ENCODE measurements around the gene PARG. TPM values are rescaled to one million over a fixed set of nuclear protein-coding genes. Genes with fewer than 3 reads are reported as not detected.
"Not testable (repeated sequence)": the region's sequence is repeated elsewhere in the genome, so short reads cannot be mapped to it uniquely, and the experiment has no call there.

PARG gene
- polyA plus RNA-seq, 1 of the 3 experiments (the other 2 are of a cell fraction): 12.1 TPM

DNA sequence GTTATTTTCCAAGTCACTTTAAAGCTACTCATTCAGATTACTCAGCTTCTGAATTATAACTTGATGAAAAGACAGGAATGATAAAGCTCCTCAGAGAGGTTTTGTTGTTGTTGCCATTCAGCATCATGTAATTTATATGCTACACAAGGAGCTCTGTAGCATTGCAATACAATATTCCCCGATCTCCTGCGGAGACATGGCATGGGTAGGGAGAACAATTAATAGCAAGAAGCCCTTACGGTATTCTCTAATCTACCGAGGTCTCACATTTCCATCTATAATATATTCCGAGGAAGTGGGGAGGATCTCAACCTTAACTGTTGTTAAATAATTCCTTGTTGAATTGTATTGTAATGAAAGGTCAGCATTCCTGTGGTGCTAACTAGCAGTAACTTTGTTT, 81.9 kb downstream of the PARG start:
- POLR2A ChIA-PET; H3K9ac ChIP-seq; DNase-seq; H3K9me3 ChIP-seq; H3F3A ChIP-seq (replicated peaks; ENCODE audit: insufficient read depth); H2AFZ ChIP-seq (ENCODE audit: low read depth); H4K20me1 ChIP-seq (ENCODE audit: insufficient read depth); H3K36me3 ChIP-seq (replicated peaks in 1 of 2; ENCODE audit: control insufficient read depth in 1 of 2, insufficient read depth in 2 of 2, low read length in 1 of 2); H3K4me1 ChIP-seq (ENCODE audit: control insufficient read depth in 1 of 2, insufficient read depth in 2 of 2, low read depth in 1 of 2, low read length in 1 of 2); H3K4me3 ChIP-seq (ENCODE audit: low read depth in 2 of 2, low read length in 1 of 2); H3K9me2 ChIP-seq; H3K27me3 ChIP-seq (ENCODE audit: insufficient read depth); H3K79me2 ChIP-seq (ENCODE audit: insufficient read depth); CTCF ChIA-PET; H3K4me2 ChIP-seq: not testable (repeated sequence)
- H3K27ac ChIP-seq (ENCODE audit: low read depth in 2 of 2, low read length in 1 of 2): peak overlapping the region in 1 of 2 experiments; percentile 53; a peak in 2 of 4 replicates
- WGBS (ENCODE audit: low lambda C conversion rate): 92% methylated on average over 5 of the region's 5 CpGs

DNA sequence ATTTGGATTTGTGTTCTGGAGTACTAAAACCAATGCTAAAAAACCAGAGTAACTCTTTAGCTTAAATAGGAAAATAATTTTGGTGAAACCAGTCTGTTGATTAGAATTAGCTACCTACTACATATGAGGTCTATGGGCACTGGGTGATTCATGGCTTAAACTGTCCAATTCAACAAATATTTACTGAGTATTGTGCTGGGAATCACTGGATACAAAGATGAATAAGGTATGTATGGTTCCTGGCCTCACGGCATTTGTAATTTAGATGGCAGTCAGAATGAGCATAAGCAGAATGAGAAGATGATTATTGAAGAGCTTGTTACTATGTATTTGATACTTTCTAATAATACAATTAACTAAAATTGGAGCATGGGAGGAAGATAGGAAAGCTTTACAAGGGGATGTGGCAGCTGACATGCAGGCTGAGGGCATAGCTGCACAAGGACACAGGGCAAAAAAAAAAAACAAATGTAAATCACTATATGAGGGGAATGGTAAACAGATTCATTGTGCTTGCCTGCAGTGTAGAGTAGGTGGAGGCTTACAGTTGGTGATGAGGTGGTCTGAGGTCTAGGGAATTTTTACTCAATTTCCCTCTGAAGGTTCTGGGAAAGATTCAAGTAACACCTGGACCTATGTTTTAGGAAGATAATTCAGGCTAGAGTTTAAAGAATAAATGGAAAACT, 83.0 kb downstream of the PARG start:
- H3K9me2 ChIP-seq; H4K20me1 ChIP-seq (ENCODE audit: insufficient read depth); CTCF ChIA-PET; H3K4me2 ChIP-seq; H3K4me3 ChIP-seq (ENCODE audit: low read depth in 2 of 2, low read length in 1 of 2); H3K9me3 ChIP-seq; POLR2A ChIA-PET; H3K27ac ChIP-seq (ENCODE audit: low read depth in 2 of 2, low read length in 1 of 2); H2AFZ ChIP-seq (ENCODE audit: low read depth); H3K27me3 ChIP-seq (ENCODE audit: insufficient read depth); H3K4me1 ChIP-seq (ENCODE audit: control insufficient read depth in 1 of 2, insufficient read depth in 2 of 2, low read depth in 1 of 2, low read length in 1 of 2); H3K79me2 ChIP-seq (ENCODE audit: insufficient read depth); H3K36me3 ChIP-seq (replicated peaks in 1 of 2; ENCODE audit: control insufficient read depth in 1 of 2, insufficient read depth in 2 of 2, low read length in 1 of 2); H3K9ac ChIP-seq; DNase-seq; H3F3A ChIP-seq (replicated peaks; ENCODE audit: insufficient read depth): not testable (repeated sequence)
- WGBS (ENCODE audit: low lambda C conversion rate): 79% methylated on average over 1 of the region's 1 CpG

DNA sequence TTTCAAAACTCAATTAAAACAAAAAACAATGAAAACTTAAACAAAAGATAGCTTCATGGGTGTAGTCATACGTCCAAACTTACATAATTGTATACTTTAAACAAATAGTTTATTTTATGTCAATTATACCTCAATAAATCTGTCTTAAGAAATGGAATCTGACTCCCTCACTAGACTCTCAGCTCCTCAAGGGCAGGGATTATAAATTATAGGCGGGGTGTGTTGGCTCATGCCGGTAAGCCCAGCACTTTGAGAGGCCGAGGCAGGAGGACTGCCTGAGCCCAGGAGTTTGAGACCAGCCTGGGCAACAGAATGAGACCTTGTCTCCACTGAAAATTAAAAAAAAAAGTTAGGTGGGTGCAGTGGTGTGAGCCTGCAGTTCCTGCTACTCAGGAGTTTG, 92.3 kb downstream of the PARG start:
- CTCF ChIA-PET: not testable (repeated sequence)

DNA sequence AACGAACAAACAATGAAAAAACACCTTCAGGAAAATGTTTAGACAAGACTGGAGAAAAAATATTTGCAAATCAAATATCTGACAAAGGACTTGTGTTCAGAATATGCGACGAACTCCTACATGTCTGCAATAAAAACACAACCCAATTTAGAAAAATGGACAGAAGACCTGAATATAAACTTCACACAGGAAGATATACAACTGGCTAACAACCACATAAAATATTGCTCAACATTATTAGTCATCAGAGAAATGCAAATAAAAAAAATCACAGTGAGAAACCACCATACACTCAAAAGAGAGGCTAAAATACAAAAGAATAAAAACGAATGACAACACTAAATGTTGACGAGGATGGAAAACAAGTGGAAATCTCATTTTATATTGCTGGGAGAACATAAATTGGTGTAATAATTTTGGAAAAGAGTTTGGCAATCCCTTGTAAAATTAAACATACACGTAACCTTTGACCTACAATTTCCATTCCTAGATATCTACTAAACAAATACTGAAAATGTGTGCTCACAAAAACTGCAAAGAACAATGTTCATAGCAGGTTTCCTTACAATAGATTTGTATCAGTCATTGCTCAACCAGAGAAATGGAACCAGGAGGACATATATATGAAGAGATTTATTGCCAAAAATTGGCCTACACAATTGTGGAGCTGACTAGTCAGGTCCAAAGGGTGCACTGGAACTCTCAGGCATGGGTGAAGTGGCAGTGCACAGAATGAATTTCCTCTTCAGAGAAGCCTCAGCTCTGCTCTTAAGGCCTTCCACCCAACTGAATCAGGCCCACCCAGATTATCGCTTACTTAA, 96.8 kb downstream of the PARG start:
- TF ChIP-seq EZH2phosphoT487 (IDR thresholded peaks at IDR 0.05; ENCODE audit: borderline replicate concordance, low read depth): no peak
- TF ChIP-seq EP300 (IDR thresholded peaks at IDR 0.05; ENCODE audit: borderline replicate concordance in 1 of 2, low read depth in 1 of 2, low read length in 1 of 2): no peak
- TF ChIP-seq, protein P1, sequence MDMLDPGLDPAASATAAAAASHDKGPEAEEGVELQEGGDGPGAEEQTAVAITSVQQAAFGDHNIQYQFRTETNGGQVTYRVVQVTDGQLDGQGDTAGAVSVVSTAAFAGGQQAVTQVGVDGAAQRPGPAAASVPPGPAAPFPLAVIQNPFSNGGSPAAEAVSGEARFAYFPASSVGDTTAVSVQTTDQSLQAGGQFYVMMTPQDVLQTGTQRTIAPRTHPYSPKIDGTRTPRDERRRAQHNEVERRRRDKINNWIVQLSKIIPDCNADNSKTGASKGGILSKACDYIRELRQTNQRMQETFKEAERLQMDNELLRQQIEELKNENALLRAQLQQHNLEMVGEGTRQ (IDR thresholded peaks at IDR 0.05; ENCODE audit: borderline replicate concordance, low read depth, low read length): no peak
- TF ChIP-seq MEF2A (IDR thresholded peaks at IDR 0.05; ENCODE audit: borderline replicate concordance, low read depth): no peak
- no peak for TF ChIP-seq JUND (IDR thresholded peaks at IDR 0.05)
- no peak for TF ChIP-seq FOXJ3 (CRISPR knock-in tag; IDR thresholded peaks at IDR 0.05)
- TF ChIP-seq GATA2 (CRISPR knock-in tag; IDR thresholded peaks at IDR 0.05): no peak
- TF ChIP-seq TAF1 (IDR thresholded peaks at IDR 0.05; ENCODE audit: borderline replicate concordance, low read depth, low read length): no peak
- no peak for TF ChIP-seq FOXM1 (IDR thresholded peaks at IDR 0.05; ENCODE audit: low read depth)
- TF ChIP-seq NRF1 (IDR thresholded peaks at IDR 0.05; ENCODE audit: low read depth, low read length): no peak
- no peak for TF ChIP-seq POLR2AphosphoS5 (IDR thresholded peaks at IDR 0.05; ENCODE audit: low read depth, low read length)
- TF ChIP-seq, protein P2, sequence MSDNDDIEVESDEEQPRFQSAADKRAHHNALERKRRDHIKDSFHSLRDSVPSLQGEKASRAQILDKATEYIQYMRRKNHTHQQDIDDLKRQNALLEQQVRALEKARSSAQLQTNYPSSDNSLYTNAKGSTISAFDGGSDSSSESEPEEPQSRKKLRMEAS (IDR thresholded peaks at IDR 0.05; ENCODE audit: low read depth): no peak
- no peak for TF ChIP-seq FOSL2 (IDR thresholded peaks at IDR 0.05; ENCODE audit: borderline replicate concordance, low read depth)
- H3K9me3 ChIP-seq: no peaks in the 10 kb centered on the region
- no peak overlapping the region for H3K9ac ChIP-seq
- no peaks in the 10 kb centered on the region for H3K9me2 ChIP-seq
- no peaks in the 10 kb centered on the region for H3K27me3 ChIP-seq (ENCODE audit: insufficient read depth)
- 77% methylated on average over 6 of the region's 7 CpGs for WGBS (ENCODE audit: low lambda C conversion rate)
- ChIA-PET POLR2A (no interaction called here), CTCF (no interaction called here)
- H3K4me3 ChIP-seq (ENCODE audit: low read depth in 2 of 2, low read length in 1 of 2): no peak overlapping the region
- H3F3A ChIP-seq (replicated peaks; ENCODE audit: insufficient read depth): no peaks in the 10 kb centered on the region
- H3K36me3 ChIP-seq (replicated peaks in 1 of 2; ENCODE audit: control insufficient read depth in 1 of 2, insufficient read depth in 2 of 2, low read length in 1 of 2): peaks cover 15 to 22% of the 10 kb centered on the region in 2 experiments
- H3K79me2 ChIP-seq (ENCODE audit: insufficient read depth): no peaks in the 10 kb centered on the region
- H3K4me1 ChIP-seq (ENCODE audit: control insufficient read depth in 1 of 2, insufficient read depth in 2 of 2, low read depth in 1 of 2, low read length in 1 of 2): peaks cover 7 to 8% of the 10 kb centered on the region in 2 experiments; a peak in 2 of 4 replicates
- no peak overlapping the region for H2AFZ ChIP-seq (ENCODE audit: low read depth)
- no peak overlapping the region for H3K27ac ChIP-seq (ENCODE audit: low read depth in 2 of 2, low read length in 1 of 2)
- no peak overlapping the region for H3K4me2 ChIP-seq
- H4K20me1 ChIP-seq (ENCODE audit: insufficient read depth): no peaks in the 10 kb centered on the region
- no peak for DNase-seq

More for the DNA sequence above, 92.3 kb downstream of the PARG start:
- H3K27ac ChIP-seq (ENCODE audit: low read depth in 2 of 2, low read length in 1 of 2); H3K27me3 ChIP-seq (ENCODE audit: insufficient read depth); H3K79me2 ChIP-seq (ENCODE audit: insufficient read depth); H3K9me2 ChIP-seq; H2AFZ ChIP-seq (ENCODE audit: low read depth); H3F3A ChIP-seq (replicated peaks; ENCODE audit: insufficient read depth); H3K4me3 ChIP-seq (ENCODE audit: low read depth in 2 of 2, low read length in 1 of 2); H3K9me3 ChIP-seq; H3K4me2 ChIP-seq; H4K20me1 ChIP-seq (ENCODE audit: insufficient read depth); DNase-seq; H3K4me1 ChIP-seq (ENCODE audit: control insufficient read depth in 1 of 2, insufficient read depth in 2 of 2, low read depth in 1 of 2, low read length in 1 of 2); POLR2A ChIA-PET; H3K36me3 ChIP-seq (replicated peaks in 1 of 2; ENCODE audit: control insufficient read depth in 1 of 2, insufficient read depth in 2 of 2, low read length in 1 of 2); H3K9ac ChIP-seq: not testable (repeated sequence)
- WGBS (ENCODE audit: low lambda C conversion rate): 83% methylated on average over 4 of the region's 4 CpGs

All from SK-N-SH (cell line).